ENCODE results near the gene LTBP4.
A peak's percentile ranks its signal among the peaks of the same experiment; 100 is the strongest.

The LTBP4 gene

DNA sequence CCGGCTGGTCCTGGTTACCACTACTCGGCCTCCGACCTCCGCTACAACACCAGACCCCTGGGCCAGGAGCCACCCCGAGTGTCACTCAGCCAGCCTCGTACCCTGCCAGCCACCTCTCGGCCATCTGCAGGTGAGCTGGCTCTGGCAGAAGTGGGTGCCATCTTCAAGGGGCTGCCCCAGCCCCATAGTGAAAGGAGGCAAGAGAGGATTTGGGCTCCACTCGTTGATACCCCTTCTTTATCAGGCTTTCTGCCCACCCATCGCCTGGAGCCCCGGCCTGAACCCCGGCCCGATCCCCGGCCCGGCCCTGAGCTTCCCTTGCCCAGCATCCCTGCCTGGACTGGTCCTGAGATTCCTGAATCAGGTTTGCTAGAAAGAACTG, 7.1 kb downstream of the LTBP4 start:
- Mint-ChIP-seq H3K4me3 (peak overlapping the region; percentile 33), H3K36me3 (no peaks in the 10 kb centered on the region), H3K4me1 (peaks cover 39% of the 10 kb centered on the region), H3K9me3 (peaks cover 2% of the 10 kb centered on the region), H3K27ac (no peak overlapping the region), H3K27me3 (no peaks in the 10 kb centered on the region)
- no peak for DNase-seq (ENCODE audit: low spot score in 2 of 2)
- ATAC-seq (ENCODE audit: low read depth): no peak

DNA sequence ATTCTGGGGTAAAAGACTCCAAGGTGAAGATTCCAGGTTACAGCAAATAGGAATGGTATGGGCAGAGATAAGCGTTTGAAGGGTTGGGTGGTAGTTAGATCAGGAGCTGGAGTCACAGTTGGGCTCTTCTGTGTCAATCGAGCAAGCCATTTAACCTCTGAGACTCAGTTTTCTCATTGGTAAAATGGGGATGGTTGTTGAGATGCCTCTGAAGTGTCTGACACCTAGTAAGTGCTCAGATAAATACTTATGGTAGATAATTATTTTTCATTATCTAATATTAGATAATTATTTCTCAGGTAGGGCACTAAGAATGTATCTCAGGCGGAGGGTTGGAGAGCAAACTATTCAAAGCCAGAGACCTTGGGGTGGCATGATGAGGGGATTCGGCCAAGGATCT, 7.8 kb downstream of the LTBP4 start:
- H3K4me3 Mint-ChIP-seq: peak overlapping the region; percentile 90
- peak overlapping the region; percentile 96 for H3K27ac Mint-ChIP-seq
- H3K27me3 Mint-ChIP-seq: no peaks in the 10 kb centered on the region
- no peak for ATAC-seq (ENCODE audit: low read depth)
- H3K36me3 Mint-ChIP-seq: no peaks in the 10 kb centered on the region
- H3K4me1 Mint-ChIP-seq: peaks cover 40% of the 10 kb centered on the region
- H3K9me3 Mint-ChIP-seq: peaks cover 2% of the 10 kb centered on the region
- no peak for DNase-seq (ENCODE audit: low spot score in 2 of 2)

DNA sequence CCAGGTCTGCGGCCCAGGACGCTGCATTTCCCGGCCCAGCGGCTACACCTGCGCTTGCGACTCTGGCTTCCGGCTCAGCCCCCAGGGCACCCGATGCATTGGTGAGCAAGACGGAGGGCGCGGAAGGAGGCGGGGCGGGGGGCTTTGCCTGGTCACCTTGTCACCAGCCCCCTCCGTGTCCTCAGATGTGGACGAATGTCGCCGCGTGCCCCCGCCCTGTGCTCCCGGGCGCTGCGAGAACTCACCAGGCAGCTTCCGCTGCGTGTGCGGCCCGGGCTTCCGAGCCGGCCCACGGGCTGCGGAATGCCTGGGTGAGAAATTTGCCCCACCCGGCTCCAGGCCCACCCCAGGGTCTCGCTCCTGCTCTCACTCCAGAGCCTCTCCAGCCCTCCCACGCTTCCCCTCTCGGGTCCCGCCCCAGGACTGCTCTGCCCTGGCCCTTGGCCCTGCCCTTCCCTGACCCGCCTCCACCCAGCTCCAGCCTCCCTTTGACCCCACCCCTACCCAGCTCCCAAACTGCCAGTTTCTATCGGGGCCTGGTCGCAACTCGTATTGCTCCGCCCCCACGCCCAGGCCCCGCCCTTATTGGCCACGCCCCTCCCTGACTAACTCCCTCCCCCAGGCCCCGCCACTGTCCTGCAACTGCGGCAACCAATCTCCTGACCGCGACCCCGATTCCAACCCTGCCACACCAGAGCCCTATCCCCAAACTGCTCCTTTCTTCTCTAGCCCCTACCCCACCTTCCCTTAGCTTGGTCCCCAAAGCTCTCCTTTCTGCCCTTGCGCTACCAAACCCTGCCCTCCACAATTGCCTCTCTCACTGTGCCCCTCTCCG, 8.6 kb downstream of the LTBP4 start:
- no peaks in the 10 kb centered on the region for H3K27me3 Mint-ChIP-seq
- peaks cover 43% of the 10 kb centered on the region for H3K4me1 Mint-ChIP-seq
- H3K9me3 Mint-ChIP-seq: no peaks in the 10 kb centered on the region
- ATAC-seq (ENCODE audit: low read depth) (peak; percentile 48), DNase-seq (ENCODE audit: low spot score in 2 of 2) (peak; percentile 92 to 93)
- no peaks in the 10 kb centered on the region for H3K36me3 Mint-ChIP-seq
- peak overlapping the region; percentile 90 for H3K4me3 Mint-ChIP-seq
- peak overlapping the region; percentile 96 for H3K27ac Mint-ChIP-seq

DNA sequence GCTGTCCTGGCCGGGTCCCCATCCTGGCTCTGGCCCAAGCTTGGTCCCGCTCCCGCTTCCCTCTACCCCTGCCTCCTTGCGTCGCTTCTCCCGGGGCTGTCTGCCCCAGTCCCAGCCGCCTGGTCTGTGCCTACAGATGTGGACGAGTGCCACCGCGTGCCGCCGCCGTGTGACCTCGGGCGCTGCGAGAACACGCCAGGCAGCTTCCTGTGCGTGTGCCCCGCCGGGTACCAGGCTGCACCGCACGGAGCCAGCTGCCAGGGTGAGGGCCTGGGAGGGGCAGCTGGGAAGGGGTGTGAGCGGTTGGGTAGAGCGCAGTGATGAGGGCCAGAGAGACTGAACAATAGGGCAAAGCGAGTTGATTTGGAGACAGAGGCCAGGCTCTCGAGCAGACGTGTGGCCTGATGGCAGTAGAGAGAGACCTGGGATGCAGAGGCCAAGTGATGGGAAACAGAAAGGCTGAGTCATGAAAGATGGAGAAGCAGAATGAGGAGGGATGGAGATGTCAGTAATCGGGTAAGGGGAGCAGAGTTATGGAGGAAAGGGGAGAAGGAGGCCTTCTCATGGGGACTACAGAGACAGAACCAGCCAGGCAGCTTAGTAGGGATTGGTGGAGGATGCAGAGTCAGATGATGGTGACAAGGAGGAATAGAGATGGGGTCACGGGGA, 9.4 kb downstream of the LTBP4 start:
- DNase-seq (ENCODE audit: low spot score in 2 of 2): peak in 1 of 2 donors; percentile 66

DNA sequence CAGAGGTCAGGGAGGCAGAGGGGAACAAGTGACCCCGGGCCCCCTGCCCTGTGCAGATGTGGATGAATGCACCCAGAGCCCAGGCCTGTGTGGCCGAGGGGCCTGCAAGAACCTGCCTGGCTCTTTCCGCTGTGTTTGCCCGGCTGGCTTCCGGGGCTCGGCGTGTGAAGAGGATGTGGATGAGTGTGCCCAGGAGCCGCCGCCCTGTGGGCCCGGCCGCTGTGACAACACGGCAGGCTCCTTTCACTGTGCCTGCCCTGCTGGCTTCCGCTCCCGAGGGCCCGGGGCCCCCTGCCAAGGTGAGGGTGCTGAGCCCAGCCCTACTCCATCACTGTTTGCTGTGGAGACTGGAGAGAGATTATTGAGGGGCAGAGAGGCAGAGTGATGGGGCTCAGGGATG, 9.9 kb downstream of the LTBP4 start:
- Mint-ChIP-seq H3K4me3 (peak overlapping the region; percentile 30), H3K9me3 (no peaks in the 10 kb centered on the region), H3K27me3 (no peaks in the 10 kb centered on the region), H3K27ac (peak overlapping the region; percentile 96), H3K36me3 (peaks cover 3% of the 10 kb centered on the region), H3K4me1 (peaks cover 42% of the 10 kb centered on the region)
- ATAC-seq (ENCODE audit: low read depth) (no peak), DNase-seq (ENCODE audit: low spot score in 2 of 2) (no peak)

More for the DNA sequence above, 9.4 kb downstream of the LTBP4 start:
- ATAC-seq (ENCODE audit: low read depth): peak; percentile 35
- H3K27me3 Mint-ChIP-seq: no peaks in the 10 kb centered on the region
- H3K4me1 Mint-ChIP-seq: peaks cover 43% of the 10 kb centered on the region
- H3K4me3 Mint-ChIP-seq: peak overlapping the region; percentile 90
- no peaks in the 10 kb centered on the region for H3K36me3 Mint-ChIP-seq
- H3K27ac Mint-ChIP-seq: peak overlapping the region; percentile 96
- H3K9me3 Mint-ChIP-seq: no peaks in the 10 kb centered on the region

DNA sequence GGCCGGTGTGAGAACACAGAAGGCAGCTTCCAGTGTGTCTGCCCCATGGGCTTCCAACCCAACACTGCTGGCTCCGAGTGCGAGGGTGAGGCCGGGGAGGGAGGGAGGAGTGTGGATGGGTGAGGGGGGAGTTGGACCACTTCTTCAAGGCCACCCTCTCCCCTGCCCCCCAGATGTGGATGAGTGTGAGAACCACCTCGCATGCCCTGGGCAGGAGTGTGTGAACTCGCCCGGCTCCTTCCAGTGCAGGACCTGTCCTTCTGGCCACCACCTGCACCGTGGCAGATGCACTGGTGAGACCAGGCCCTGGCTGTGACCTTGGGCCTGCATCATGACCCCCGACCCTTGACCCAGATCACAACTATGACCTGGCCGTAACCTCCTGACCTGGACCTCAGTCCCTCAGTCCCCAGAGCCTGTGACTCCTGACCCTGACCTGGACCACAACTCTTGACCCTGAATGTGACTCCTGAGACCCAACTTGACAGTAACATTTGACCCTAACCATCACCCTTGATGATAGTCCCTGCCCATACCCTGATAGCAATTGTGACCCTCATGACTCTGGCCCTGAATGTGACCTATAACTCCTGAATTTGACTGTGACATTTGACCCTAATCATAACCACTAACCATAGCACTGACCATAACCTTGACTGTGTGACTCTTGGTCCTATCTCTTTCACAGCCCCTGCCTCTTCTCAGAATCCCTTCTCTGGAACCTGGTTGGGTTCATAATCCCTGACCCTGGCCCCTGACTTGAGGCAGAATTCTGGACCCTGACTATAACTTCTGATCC, 10.9 kb downstream of the LTBP4 start:
- Mint-ChIP-seq H3K9me3 (no peaks in the 10 kb centered on the region), H3K4me1 (peaks cover 42% of the 10 kb centered on the region), H3K27me3 (no peaks in the 10 kb centered on the region), H3K36me3 (peaks cover 4% of the 10 kb centered on the region), H3K4me3 (peak overlapping the region; percentile 97), H3K27ac (peak overlapping the region; percentile 7)
- no peak for ATAC-seq (ENCODE audit: low read depth)
- no peak for DNase-seq (ENCODE audit: low spot score in 2 of 2)

DNA sequence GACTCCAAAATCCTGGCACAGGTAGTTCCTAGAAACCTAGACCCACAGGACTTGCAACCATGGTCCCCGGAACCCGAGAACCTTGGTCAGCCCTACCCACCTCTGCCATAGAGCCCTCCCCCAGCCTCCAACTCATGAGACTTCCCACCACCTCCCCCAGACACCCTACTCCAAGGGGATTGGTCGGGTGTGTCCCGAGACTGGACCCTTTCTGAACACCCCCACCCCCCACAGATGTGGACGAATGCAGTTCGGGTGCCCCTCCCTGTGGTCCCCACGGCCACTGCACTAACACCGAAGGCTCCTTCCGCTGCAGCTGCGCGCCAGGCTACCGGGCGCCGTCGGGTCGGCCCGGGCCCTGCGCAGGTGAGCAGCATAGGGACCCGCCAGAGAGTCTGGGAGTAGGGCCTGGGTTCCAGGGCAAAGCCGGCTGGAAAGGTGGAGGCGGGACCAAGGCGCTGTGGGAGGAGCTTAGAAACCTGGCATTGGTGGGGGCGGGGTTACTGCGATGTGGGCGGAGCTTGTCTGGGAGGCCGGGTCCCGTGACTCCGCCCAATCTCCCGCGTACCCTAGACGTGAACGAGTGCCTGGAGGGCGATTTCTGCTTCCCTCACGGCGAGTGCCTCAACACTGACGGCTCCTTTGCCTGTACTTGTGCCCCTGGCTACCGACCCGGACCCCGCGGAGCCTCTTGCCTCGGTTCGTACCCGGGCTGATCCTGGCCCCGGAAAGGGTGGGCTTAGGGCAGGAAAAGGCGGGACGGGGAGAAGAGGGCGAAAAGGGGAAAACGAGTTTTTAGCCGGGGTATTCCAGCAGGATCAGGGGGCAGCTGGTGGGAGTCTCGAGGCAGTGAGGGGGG, 11.9 kb downstream of the LTBP4 start:
- peaks cover 5% of the 10 kb centered on the region for H3K36me3 Mint-ChIP-seq
- H3K4me1 Mint-ChIP-seq: peaks cover 39% of the 10 kb centered on the region
- peak; percentile 12 for ATAC-seq (ENCODE audit: low read depth)
- peak overlapping the region; percentile 97 for H3K4me3 Mint-ChIP-seq
- H3K27me3 Mint-ChIP-seq: no peaks in the 10 kb centered on the region
- peak; percentile 66 to 78 for DNase-seq (ENCODE audit: low spot score in 2 of 2)
- H3K27ac Mint-ChIP-seq: peak overlapping the region; percentile 93
- H3K9me3 Mint-ChIP-seq: no peaks in the 10 kb centered on the region

DNA sequence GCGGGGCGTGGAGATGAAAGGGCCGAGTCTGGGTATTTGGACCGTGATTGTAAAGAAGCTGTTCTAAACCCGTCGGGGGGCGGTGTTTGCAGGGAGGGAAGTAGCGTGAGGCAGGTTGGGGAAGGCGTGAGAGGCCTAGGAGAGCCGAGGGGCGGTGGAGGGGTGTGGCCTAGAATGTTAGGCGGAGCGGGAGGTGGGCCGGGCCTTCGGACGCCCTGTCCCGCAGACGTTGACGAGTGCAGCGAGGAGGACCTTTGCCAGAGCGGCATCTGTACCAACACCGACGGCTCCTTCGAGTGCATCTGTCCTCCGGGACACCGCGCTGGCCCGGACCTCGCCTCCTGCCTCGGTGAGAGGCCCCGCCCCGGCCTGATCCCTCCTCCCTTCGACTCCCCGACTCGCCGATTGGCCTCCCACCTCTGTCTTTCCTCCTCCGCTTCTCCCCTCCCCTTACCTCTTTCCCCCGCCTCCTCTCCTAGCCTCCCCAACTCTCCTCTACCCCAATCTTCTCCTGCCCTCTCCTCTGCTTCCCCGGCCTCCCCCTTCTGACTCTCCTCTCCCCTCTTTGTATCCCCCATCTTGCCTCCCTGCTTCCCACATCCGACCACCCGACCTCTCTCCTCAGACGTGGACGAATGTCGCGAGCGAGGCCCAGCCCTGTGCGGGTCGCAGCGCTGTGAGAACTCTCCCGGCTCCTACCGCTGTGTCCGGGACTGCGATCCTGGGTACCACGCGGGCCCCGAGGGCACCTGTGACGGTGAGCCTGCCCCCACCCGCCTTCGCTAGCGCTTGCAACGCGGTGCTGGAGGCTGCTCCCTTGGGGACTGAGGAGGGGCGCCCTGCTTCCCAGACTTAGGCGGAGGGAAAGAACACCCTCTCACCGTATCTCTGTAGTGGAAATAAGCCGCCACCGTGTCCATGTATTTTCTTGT, 12.8 kb downstream of the LTBP4 start:
- Mint-ChIP-seq H3K27me3 (no peaks in the 10 kb centered on the region), H3K36me3 (peaks cover 5% of the 10 kb centered on the region), H3K27ac (peak overlapping the region; percentile 93), H3K9me3 (no peaks in the 10 kb centered on the region), H3K4me1 (peaks cover 37% of the 10 kb centered on the region), H3K4me3 (peak overlapping the region; percentile 97)
- peak; percentile 64 for ATAC-seq (ENCODE audit: low read depth)
- peak; percentile 84 to 85 for DNase-seq (ENCODE audit: low spot score in 2 of 2)

DNA sequence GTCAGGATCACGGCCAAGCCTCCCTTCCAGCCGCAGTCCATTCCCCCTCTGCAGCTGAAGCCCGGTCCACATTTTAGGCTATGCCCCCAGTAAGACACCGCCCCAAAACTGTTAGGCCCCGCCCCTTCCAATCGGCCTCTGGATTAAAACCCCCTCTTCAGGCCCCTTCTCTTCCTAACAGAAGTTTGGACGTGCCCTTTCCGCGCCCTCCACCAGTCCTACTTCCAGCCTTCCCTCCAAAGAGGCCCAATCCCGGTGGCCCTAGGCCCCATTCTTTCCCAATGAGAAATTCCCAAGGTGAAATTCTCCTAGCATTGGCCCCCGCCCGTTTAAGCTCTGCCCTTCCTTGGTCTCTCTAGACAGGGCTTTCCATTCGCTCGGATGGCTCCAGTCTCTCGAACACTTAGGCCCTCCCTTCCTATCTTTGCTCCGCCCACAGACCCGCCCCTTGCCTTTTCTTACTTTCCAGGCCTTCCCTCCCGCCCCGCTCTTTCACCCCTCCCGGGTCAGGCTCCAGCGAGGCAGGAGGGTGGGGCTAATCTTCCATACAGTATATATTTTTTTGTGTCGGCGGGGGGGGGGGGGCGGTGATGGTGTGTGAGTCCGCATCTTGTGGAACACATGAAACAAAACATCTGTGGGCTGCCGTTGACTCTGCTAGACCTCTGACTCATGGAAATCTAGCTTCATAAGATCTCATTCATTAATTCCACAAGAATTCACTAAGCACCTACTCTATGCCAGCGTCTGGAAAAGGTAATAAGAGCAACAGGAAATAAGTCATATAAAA, 13.6 kb downstream of the LTBP4 start:
- Mint-ChIP-seq H3K27me3 (no peaks in the 10 kb centered on the region), H3K36me3 (peaks cover 8% of the 10 kb centered on the region), H3K9me3 (no peaks in the 10 kb centered on the region), H3K4me3 (peak overlapping the region; percentile 97), H3K27ac (peak overlapping the region; percentile 84), H3K4me1 (peaks cover 34% of the 10 kb centered on the region)
- peak in 1 of 2 donors; percentile 57 for DNase-seq (ENCODE audit: low spot score in 2 of 2)
- ATAC-seq (ENCODE audit: low read depth): no peak

DNA sequence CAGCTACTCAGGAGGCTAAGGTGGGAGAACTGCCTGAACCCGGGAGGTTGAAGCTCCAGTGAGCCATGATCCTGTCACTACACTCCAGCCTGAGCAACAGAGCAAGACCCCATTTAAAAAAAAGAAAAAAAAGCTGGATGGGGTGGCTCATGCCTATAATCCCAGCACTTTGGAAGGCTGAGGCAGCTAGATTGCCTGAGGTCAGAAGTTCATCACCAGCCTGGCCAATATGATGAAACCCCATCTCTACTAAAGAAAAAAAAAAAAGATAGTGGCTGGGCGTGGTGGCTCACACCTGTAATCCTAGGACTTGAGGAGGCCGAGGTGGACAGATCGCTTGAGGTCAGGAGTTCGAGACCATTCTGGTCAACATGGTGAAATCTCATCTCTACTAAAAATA, 15.0 kb downstream of the LTBP4 start:
- Mint-ChIP-seq H3K27ac (no peak overlapping the region), H3K9me3 (no peaks in the 10 kb centered on the region), H3K4me1 (peaks cover 22% of the 10 kb centered on the region), H3K36me3 (peaks cover 11% of the 10 kb centered on the region), H3K27me3 (no peaks in the 10 kb centered on the region), H3K4me3 (no peak overlapping the region)
- ATAC-seq (ENCODE audit: low read depth): no peak
- no peak for DNase-seq (ENCODE audit: low spot score in 2 of 2)

DNA sequence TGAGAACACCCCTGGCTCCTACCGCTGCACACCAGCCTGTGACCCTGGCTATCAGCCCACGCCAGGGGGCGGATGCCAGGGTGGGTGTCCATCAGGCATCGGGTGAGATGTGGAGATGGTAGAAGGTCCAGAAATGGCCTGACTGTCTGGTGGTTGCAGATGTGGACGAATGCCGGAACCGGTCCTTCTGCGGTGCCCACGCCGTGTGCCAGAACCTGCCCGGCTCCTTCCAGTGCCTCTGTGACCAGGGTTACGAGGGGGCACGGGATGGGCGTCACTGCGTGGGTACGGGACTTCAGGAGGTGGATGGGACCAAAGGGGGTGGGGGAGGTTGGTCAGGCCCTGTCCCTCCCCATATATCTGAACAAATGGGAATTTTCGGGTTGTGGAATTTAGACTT, 15.8 kb downstream of the LTBP4 start:
- DNase-seq (ENCODE audit: low spot score in 2 of 2) (no peak), ATAC-seq (ENCODE audit: low read depth) (no peak)
- H3K4me1 Mint-ChIP-seq: peaks cover 21% of the 10 kb centered on the region
- no peak overlapping the region for H3K27ac Mint-ChIP-seq
- peaks cover 16% of the 10 kb centered on the region for H3K36me3 Mint-ChIP-seq
- no peaks in the 10 kb centered on the region for H3K27me3 Mint-ChIP-seq
- H3K4me3 Mint-ChIP-seq: no peak overlapping the region
- no peaks in the 10 kb centered on the region for H3K9me3 Mint-ChIP-seq

DNA sequence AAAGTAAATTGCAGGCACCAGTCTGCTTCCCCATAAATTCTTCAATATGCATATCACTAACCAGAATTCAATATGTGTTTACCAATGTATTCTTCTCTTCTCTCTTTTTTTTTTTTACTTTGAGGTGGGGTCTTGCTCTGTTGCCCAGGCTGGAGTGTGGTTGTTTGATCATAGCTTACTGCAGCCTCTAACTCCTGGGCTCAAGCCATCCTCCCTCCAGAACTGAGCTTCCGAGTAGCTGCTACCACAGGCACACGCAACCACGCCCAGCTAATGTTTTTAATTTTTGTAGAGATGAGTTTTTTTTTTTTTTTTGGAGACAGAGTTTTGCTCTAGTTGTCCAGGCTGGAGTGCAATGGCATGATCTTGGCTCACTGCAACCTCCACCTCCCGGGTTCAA, 16.8 kb downstream of the LTBP4 start:
- Mint-ChIP-seq H3K9me3 (no peaks in the 10 kb centered on the region), H3K27ac (no peak overlapping the region), H3K4me3 (no peak overlapping the region), H3K27me3 (no peaks in the 10 kb centered on the region), H3K36me3 (peaks cover 18% of the 10 kb centered on the region), H3K4me1 (peaks cover 19% of the 10 kb centered on the region)
- ATAC-seq (ENCODE audit: low read depth): no peak
- no peak for DNase-seq (ENCODE audit: low spot score in 2 of 2)

All from memory B cell (primary cell).